Activated naive CD8-positive, alpha-beta T cell treated with anti-CD3 and anti-CD28 coated beads, Interleukin-2, amount 50 U/mL, for 16 hours (primary cell): ENCODE results near the gene ZNF688.
"Not testable (repeated sequence)": the region's sequence is repeated elsewhere in the genome, so short reads cannot be mapped to it uniquely, and the experiment has no call there.

Experiments used
- DNase-seq: peaks from one replicate; pipeline ENCODE4 v3.0.0-alpha.2; 2020; ENCODE audit warnings: low read depth, low spot score

ZNF688 gene

DNA sequence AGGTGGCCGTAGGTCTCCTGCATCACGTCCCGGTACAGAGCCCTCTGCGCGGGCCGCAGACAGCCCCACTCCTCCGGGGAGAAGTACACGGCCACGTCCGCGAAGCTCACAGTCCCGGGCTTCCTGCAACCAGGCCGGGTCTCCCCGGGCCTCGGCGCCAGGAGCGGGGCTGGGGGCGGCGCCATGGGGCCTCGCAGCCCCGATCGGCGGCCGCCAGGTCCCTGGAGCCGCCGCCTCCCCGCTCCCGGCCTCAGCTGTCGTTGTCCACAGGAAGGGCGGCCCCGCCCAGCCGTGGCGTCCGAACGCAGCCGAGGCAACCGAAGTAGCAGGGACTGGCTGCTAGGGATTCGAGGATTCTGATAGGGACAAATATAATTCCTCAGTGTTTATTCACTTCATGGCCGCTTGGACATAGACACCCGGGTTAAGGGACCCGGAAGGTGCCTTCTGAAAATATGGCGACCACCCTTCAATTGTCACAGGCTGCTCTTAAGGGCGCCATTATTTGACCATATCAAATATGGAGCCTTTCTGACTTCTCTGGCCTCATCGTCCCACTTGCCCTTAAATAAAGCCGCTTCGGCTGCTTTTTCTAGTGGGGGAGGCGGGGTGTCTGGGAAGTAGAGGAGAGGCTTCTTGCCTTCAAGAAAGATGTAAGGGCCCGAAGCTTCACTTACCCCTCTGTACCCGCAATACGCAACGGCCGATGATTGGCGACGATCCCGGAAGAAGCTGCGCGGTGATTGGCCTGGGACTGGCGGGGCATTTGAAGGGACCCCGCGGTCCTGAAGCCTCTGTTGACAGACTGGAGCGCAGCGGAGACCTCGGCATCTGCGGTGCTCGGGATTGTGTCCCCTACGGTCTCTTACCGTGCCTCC, at the start of gene ZNF688:
Gene ZNF688, minus strand, starts transcription at position 270 of the 878 bp plus-strand sequence. Its CDS starts 85 bp downstream, at position 185.
- DNase-seq, result peak; percentile 89

GRCh38 chr16:30620169-30620568, 48.7 kb upstream of the ZNF688 start:
- DNase-seq, result no peak

DNA sequence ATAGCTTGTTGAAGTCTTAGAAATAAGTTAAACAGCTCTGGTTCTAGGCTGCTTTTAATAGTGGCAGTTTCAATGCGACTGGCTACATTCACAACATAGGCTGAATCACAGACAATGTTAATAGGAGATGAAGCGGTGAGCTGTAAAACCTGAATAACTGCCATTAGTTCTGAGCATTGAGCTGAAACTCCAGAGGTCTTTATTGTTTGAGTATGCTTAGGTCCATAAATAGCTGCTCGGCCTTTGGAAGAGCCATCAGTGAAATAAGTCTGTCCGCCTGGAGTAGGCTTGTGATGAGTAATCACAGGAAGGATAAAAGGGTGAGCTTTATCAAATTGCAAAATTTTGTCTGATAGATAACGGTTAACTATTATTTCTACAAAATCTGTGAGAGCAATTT, 48.1 kb upstream of the ZNF688 start:
- DNase-seq, result no peak

- DNase-seq, result no peak
Measured at GRCh38 chr16:30619202-30619601, 47.7 kb upstream of the ZNF688 start.

DNA sequence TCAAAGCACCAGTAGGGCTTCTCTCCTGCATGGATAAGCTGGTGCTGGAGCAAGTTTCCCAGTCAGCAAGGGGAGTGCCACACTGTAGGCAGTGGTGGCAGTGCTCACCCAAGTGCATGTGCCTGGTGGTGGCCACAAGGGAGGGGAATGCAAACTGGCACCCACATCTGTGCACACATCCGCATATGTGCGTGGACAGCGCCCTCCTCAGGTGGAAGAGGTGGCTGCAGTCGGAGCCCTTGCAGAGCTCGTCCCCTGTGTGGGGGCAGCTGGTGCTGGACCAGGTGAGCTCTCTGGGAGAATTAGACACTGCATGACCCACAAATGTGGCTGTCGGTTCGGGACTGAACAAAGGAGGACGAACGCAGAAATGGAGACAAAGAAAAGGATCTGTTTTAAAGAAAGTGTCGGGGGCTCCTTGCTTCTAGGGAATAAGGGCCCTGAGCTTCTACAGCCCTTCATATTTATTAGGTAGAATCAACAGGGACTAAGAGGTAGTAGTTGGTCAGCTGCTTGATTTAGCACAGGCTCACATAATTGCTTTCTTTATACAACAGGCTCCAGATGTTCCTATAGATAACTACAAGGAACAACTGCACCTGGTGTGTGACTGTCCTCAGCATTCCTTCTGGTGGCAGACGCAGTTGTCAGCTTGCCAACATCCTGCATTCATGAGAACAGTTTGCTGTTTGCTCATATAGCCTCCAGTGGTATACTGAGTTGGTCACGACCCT, 44.0 kb upstream of the ZNF688 start:
- DNase-seq, result no peak

GRCh38 chr16:30609926-30610839, 38.7 kb upstream of the ZNF688 start, which contains the start of gene ZNF689:
Gene ZNF689, minus strand, starts transcription at chr16:30610389. Its CDS starts 348 bp downstream, at chr16:30610041.
- peak; percentile 85 for DNase-seq

GRCh38 chr16:30609002-30609925, 37.8 kb upstream of the ZNF688 start:
- DNase-seq, result no peak

- DNase-seq, result no peak
Measured at GRCh38 chr16:30606004-30606403, 34.5 kb upstream of the ZNF688 start.

DNA sequence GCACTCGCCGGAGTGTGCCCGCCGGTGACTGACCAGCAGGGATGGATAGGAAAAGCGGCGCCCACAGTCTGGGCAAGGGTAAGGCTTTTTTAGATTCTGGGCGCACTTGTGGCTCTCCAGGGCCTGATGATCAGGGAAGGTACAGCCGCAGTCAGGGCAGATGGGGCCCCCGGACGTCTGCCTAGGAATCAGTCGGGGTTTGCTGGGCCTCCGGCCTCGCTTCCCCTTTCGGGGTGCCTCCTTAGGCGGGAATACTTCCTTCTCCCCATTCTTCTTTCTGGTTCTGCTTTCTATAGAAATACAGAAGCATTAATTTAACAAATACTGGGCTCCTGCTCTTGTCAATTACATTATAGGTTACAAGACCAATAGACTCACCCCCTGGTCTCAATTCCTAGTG, 33.6 kb upstream of the ZNF688 start:
- no peak for DNase-seq

GRCh38 chr16:30604316-30604947, 32.9 kb upstream of the ZNF688 start:
- no peak for DNase-seq

- no peak for DNase-seq
Measured at GRCh38 chr16:30603945-30604315, 32.4 kb upstream of the ZNF688 start.

DNA sequence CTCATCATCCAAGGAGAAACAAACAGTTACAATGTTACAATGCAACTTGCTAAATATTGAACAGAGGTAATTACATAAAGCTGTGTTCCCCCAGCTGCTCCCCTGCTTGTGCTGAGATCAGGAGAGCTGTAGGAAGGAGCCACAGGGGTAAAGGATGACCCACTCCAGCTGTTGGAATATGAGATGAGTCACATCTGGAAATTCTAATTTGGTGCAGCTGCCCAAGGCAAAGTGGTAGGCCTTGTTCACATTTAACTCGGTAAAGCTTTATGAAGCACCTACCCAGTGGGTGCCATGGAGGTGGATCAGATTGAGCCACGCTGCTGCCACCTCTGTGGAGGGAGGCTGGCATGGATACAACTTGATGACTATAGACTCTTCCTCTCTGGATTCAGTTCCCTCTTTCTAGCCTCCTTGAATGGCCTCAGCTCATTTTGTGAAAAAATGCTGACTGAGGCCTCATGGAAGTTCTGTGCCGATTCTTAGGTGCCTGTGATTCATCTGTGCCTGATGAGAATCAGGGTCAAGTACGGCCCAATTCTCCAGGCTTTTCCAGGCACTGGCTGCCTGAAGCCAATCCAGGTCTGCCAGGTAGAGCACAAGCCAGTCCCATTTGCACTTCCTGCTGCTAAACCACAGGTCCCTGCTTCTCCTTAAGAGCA, 31.2 kb upstream of the ZNF688 start:
- DNase-seq, result no peak

GRCh38 chr16:30601966-30602365, 30.5 kb upstream of the ZNF688 start:
- DNase-seq, result no peak

DNA sequence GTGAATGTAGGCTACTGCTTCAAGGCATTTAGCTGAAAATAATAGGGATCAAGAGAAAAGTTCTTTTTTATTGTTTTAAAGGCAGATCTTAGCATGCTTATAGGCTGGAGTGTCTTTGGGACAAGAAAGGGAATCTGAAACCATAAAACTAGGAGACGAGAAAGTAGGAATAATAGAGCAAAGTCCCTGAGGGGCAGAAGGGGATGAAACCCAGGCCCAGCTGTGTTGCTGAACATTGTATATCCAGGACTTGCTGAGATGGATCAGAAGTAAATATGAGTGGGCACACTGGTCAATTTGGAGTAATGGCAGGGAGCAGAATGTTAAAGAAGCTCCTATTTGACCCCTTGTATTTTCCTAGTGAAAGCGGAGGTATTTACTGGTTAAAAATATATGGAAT, 29.4 kb upstream of the ZNF688 start:
- DNase-seq, result no peak

- no peak for DNase-seq
Measured at GRCh38 chr16:30600215-30600614, 28.7 kb upstream of the ZNF688 start.

- DNase-seq, result no peak
Measured at GRCh38 chr16:30592871-30593270, 21.4 kb upstream of the ZNF688 start.

- not testable (repeated sequence) for DNase-seq
Measured at GRCh38 chr16:30590869-30591268, 19.4 kb upstream of the ZNF688 start.

- DNase-seq, result not testable (repeated sequence)
Measured at GRCh38 chr16:30589582-30589981, 18.1 kb upstream of the ZNF688 start.

DNA sequence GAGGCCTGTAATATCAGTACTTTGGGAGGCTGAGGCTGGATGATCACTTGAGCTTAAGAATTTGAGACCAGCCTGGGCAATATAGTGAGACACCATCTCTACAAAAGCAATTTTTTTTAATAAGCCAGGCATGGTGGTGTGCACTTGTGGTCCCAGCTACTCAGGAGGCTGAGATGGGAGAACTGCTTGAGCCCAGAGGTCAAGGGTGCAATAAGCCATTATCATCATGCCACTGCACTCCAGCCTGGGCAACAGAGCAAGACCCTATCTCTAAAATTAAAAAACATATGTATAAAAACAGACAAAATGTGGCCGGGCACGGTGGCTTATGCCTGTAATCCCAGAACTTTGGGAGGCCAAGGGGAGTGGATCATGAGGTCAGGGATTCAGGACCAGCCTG, 17.1 kb upstream of the ZNF688 start:
- DNase-seq, result no peak
